A549 (cell line): ENCODE measurements around the gene PDE8A. TPM values are rescaled to one million over a fixed set of nuclear protein-coding genes. Genes with fewer than 3 reads are reported as not detected.

Source experiments
- ATAC-seq, 2 experiments: fragments of 200-7000 bp in 1 of 2; fragments of >200 bp in 1 of 2; cut with Nextera tagmentation in 1 of 2; cut with Tn5 transposase in 1 of 2; 3 replicates each; pipeline versions ENCODE4 v1.8.0 to v1.9.1; 2018 to 2020; ENCODE audit warnings: mild to moderate bottlenecking in 1 of 2, moderate library complexity in 1 of 2
- CTCF ChIA-PET: fragments of 300-600 bp; sonication (Branson Sonifier 250); formaldehyde crosslinking; extraction: SDS; loops from one replicate; lab custom pipeline; 2021; ENCODE audit warnings: antibody characterized with exemption, inconsistent platforms; lab: Yijun Ruan, JAX
- POLR2A ChIA-PET: fragments of 350-600 bp; formaldehyde crosslinking; extraction: SDS; loops from one replicate; lab custom pipeline; 2021; ENCODE audit warnings: antibody characterized with exemption, inconsistent platforms; lab: Yijun Ruan, JAX
- DNase-seq, 2 experiments: peaks; one replicate each; pipeline versions ENCODE4 v3.0.0 to v3.0.0-alpha.2; 2011 to 2016; ENCODE audit warnings: low read depth in 1 of 2, low spot score in 1 of 2
- FAIRE-seq: peaks from 2 replicates; lab custom pipeline; 2011; peaks lifted over from hg19 to GRCh38; lab: Jason Lieb, UNC
- H3K27ac ChIP-seq, 2 experiments: fragments of >200 bp; sonication (Bioruptor Twin); formaldehyde crosslinking; 3 replicates each; pipeline ENCODE4 v1.5.1; 2016 to 2017
- H3K4me1 ChIP-seq: fragments of >200 bp; sonication (Bioruptor Twin); formaldehyde crosslinking; 3 replicates; pipeline ENCODE4 v1.6.1; 2016
- H3K4me2 ChIP-seq: fragments of >200 bp; sonication (Bioruptor Twin); formaldehyde crosslinking; 3 replicates; pipeline ENCODE4 v1.6.1; 2016
- H3K4me3 ChIP-seq: fragments of >200 bp; sonication (Bioruptor Twin); formaldehyde crosslinking; 3 replicates; pipeline ENCODE4 v1.5.1; 2016
- H3K9me3 ChIP-seq: fragments of >200 bp; sonication (Bioruptor Twin); formaldehyde crosslinking; 3 replicates; pipeline ENCODE4 v1.6.1; 2016
- BHLHE40 ChIP-seq: IDR thresholded peaks from 2 replicates; pipeline ENCODE4 v1.6.1; 2012; ENCODE audit warnings: low read depth, low read length, inconsistent platforms
- CBX8 ChIP-seq: fragments of 200-600 bp; sonication (generic); IDR thresholded peaks from 2 replicates; pipeline ENCODE4 v1.6.1; 2016
- CTCF ChIP-seq: fragments of >200 bp; sonication (Bioruptor Twin); formaldehyde crosslinking; IDR thresholded peaks from 3 replicates; pipeline ENCODE4 v1.5.1; 2016
- E2F6 ChIP-seq: IDR thresholded peaks from 2 replicates; pipeline ENCODE4 v1.6.1; 2012; ENCODE audit warnings: low read depth, borderline replicate concordance
- FOSB ChIP-seq: fragments of 250-450 bp; sonication (Bioruptor Pico); IDR thresholded peaks from 2 replicates; pipeline ENCODE4 v1.5.0; 2020; ENCODE audit warnings: mild to moderate bottlenecking, moderate library complexity
- FOSL2 ChIP-seq, 2 experiments: fragments of 450-650 bp in 1 of 2; fragments of >200 bp in 1 of 2; sonication (Bioruptor Twin) in 1 of 2; formaldehyde crosslinking; IDR thresholded peaks; 2 replicates each; pipeline versions ENCODE4 v1.5.0 to v1.6.1; 2016 to 2020; ENCODE audit warnings: mild to moderate bottlenecking in 1 of 2, moderate library complexity in 1 of 2
- FOXS1 ChIP-seq: fragments of 250-450 bp; sonication (Bioruptor Pico); IDR thresholded peaks from 2 replicates; pipeline ENCODE4 v1.5.0; 2020; ENCODE audit warnings: mild to moderate bottlenecking, moderate library complexity
- GATA3 ChIP-seq: IDR thresholded peaks from 2 replicates; pipeline ENCODE4 v1.6.1; 2012; ENCODE audit warnings: borderline replicate concordance
- HDAC2 ChIP-seq: fragments of 200-600 bp; sonication (generic); IDR thresholded peaks from 2 replicates; pipeline ENCODE4 v1.6.1; 2016
- HES2 ChIP-seq: fragments of >200 bp; sonication (Bioruptor Twin); formaldehyde crosslinking; IDR thresholded peaks from 2 replicates; pipeline ENCODE4 v1.6.1; 2016
- HOXA7 ChIP-seq: fragments of 250-450 bp; sonication (Bioruptor Pico); IDR thresholded peaks from 2 replicates; pipeline ENCODE4 v1.5.0; 2020; ENCODE audit warnings: mild to moderate bottlenecking, moderate library complexity
- KDM1A ChIP-seq: fragments of 200-600 bp; sonication (generic); IDR thresholded peaks from 2 replicates; pipeline ENCODE4 v1.6.1; 2016; ENCODE audit warnings: low read depth, mild to moderate bottlenecking
- KDM5A ChIP-seq: fragments of 200-600 bp; sonication (generic); IDR thresholded peaks from 2 replicates; pipeline ENCODE4 v1.6.1; 2016; ENCODE audit warnings: antibody characterized with exemption, mild to moderate bottlenecking
- MYC ChIP-seq: IDR thresholded peaks from 2 replicates; pipeline ENCODE4 v1.6.1; 2012; ENCODE audit warnings: mild to moderate bottlenecking, inconsistent platforms, low read length, improper control_type of control experiment, borderline replicate concordance
- PHF8 ChIP-seq: fragments of 200-600 bp; sonication (generic); IDR thresholded peaks from 2 replicates; pipeline ENCODE4 v1.6.1; 2016; ENCODE audit warnings: low read depth, mild to moderate bottlenecking, antibody characterized with exemption, moderate library complexity, borderline replicate concordance
- POLR2AphosphoS2 ChIP-seq: conservative IDR thresholded peaks from 2 replicates; pipeline ENCODE4 v1.6.1; 2012; ENCODE audit warnings: low read length, improper control_type of control experiment, inconsistent platforms
- RAD21 ChIP-seq, 2 experiments: fragments of >200 bp in 1 of 2; sonication (Bioruptor Twin) in 1 of 2; formaldehyde crosslinking in 1 of 2; IDR thresholded peaks in 1 of 2; conservative IDR thresholded peaks in 1 of 2; 2 replicates in 1 of 2; 3 replicates in 1 of 2; pipeline ENCODE4 v1.6.1; 2012 to 2018; ENCODE audit warnings: inconsistent platforms in 1 of 2
- SREBF2 ChIP-seq: fragments of 450-650 bp; IDR thresholded peaks from 2 replicates; pipeline ENCODE4 v1.6.1; 2014; ENCODE audit warnings: mild to moderate bottlenecking, moderate library complexity
- TFCP2L1 ChIP-seq: fragments of 250-450 bp; sonication (Bioruptor Pico); IDR thresholded peaks from 2 replicates; pipeline ENCODE4 v1.5.0; 2021; ENCODE audit warnings: mild to moderate bottlenecking
- USF2 ChIP-seq: fragments of 450-650 bp; IDR thresholded peaks from 2 replicates; pipeline ENCODE4 v1.6.1; 2014; ENCODE audit warnings: antibody characterized with exemption
- ZFP36 ChIP-seq: fragments of 450-650 bp; IDR thresholded peaks from 2 replicates; pipeline ENCODE4 v1.6.1; 2014; ENCODE audit warnings: borderline replicate concordance; ENCODE audit not compliant: partially characterized antibody
- ZNF302 ChIP-seq: fragments of 250-450 bp; sonication (Bioruptor Pico); IDR thresholded peaks from 2 replicates; pipeline ENCODE4 v1.9.0; 2021; ENCODE audit warnings: inconsistent platforms, mild to moderate bottlenecking, moderate library complexity
- WGBS: methylation state at CpG from one replicate; pipeline ENCODE4 v1.1.6; 2017; ENCODE audit errors: missing lambda C conversion rate; 5-methylcytosine and 5-hydroxymethylcytosine counted together
- polyA plus RNA-seq, 4 experiments: library from polyadenylated mRNA; depleted of rRNA in 3 of 4; stranded (reverse); fragments of >200 nt; fragmentation: RNase III in 1 of 4; extraction: RNeasy Plus Mini Kit Qiagen cat#74134 plus additional on column Dnase treatment in 1 of 4; gene quantifications; 2 replicates in 3 of 4; 3 replicates in 1 of 4; pipeline ENCODE4 v1.2.3, GENCODE V29; 2011 to 2017

PDE8A gene
- polyA plus RNA-seq, 2 of the 4 experiments (the other 2 are of a cell fraction) = 45.3 to 204 TPM

- H3K4me1 ChIP-seq = no peaks in the 10 kb centered on the region
- no peak overlapping the region for H3K27ac ChIP-seq
- POLR2A ChIA-PET = interaction anchor here (0.6 kb wide), 1 partner anchor 264 kb away, joined by 3 read pairs; no protein-coding TSS in a partner anchor
- FAIRE-seq (no peak), ATAC-seq (no peak), DNase-seq (no peak)
- TF ChIP-seq KDM1A (no peak), POLR2AphosphoS2 (no peak), KDM5A (no peak), FOSB (CRISPR knock-in tag) (no peak), TFCP2L1 (CRISPR knock-in tag) (no peak)
- H3K4me3 ChIP-seq = no peak overlapping the region
- CTCF ChIA-PET = interaction anchor here (0.6 to 2.5 kb wide), 6 partner anchors 18 to 195 kb away, joined by 3 to 7 read pairs (median 4); no protein-coding TSS in a partner anchor
- no peaks in the 10 kb centered on the region for H3K9me3 ChIP-seq
- WGBS = 82% methylated on average over 2 of the region's 2 CpGs
- H3K4me2 ChIP-seq = no peak overlapping the region
These were observed 168.4 kb downstream of the PDE8A start for GRCh38 chr15:85150130-85150480.

GRCh38 chr15:85151145-85151544 is 169.5 kb downstream of the PDE8A start:
- H3K4me2 ChIP-seq = no peak overlapping the region
- CTCF ChIA-PET = interaction anchor here (0.6 to 2.5 kb wide), 9 partner anchors 8 to 210 kb away, joined by 3 to 10 read pairs (median 3); no protein-coding TSS in a partner anchor
- no peaks in the 10 kb centered on the region for H3K4me1 ChIP-seq
- H3K9me3 ChIP-seq = no peaks in the 10 kb centered on the region
- FAIRE-seq (no peak), DNase-seq (no peak)
- H3K4me3 ChIP-seq = no peak overlapping the region
- 83% methylated on average over 7 of the region's 7 CpGs for WGBS
- TF ChIP-seq E2F6 (no peak), FOXS1 (no peak), FOSL2 (IDR thresholded peaks at IDR 0.05) (no peak), FOSL2 (CRISPR knock-in tag; IDR thresholded peaks at IDR 0.05) (no peak), ZNF302 (CRISPR knock-in tag) (no peak), MYC (no peak), GATA3 (no peak), HOXA7 (CRISPR knock-in tag) (no peak), USF2 (no peak), SREBF2 (no peak), CTCF (no peak), ZFP36 (no peak), CBX8 (no peak), PHF8 (no peak), HES2 (no peak), HDAC2 (no peak), BHLHE40 (no peak), RAD21 (conservative IDR thresholded peaks at IDR 0.05 in 1 of 2, IDR thresholded peaks at IDR 0.05 in 1 of 2) (no peak)
- TF ChIP-seq, all 56 proteins: peak for 0
- POLR2A ChIA-PET = no interaction called here
- no peak for ATAC-seq
- no peak overlapping the region for H3K27ac ChIP-seq
